Nephron (organoid): ENCODE measurements around the gene IFI30.
A peak's percentile ranks its signal among the peaks of the same experiment; 100 is the strongest.

ENCODE experiments used
- H3K27ac Mint-ChIP-seq, 3 experiments: 2 replicates each; pipeline ENCODE4 v1.8.0; 2020; ENCODE audit warnings: mixed read lengths in 3 of 3, mild to moderate bottlenecking in 2 of 3, moderate library complexity in 1 of 3
- H3K27me3 Mint-ChIP-seq: 2 replicates; pipeline ENCODE4 v1.8.0; 2021; ENCODE audit warnings: low read depth, mild to moderate bottlenecking, moderate library complexity, mixed read lengths
- H3K36me3 Mint-ChIP-seq: 2 replicates; pipeline ENCODE4 v1.8.0; 2020; ENCODE audit warnings: low read depth, mixed read lengths
- H3K4me1 Mint-ChIP-seq: 2 replicates; pipeline ENCODE4 v1.8.0; 2020; ENCODE audit warnings: mixed read lengths
- H3K4me3 Mint-ChIP-seq, 3 experiments: 2 replicates each; pipeline ENCODE4 v1.8.0; 2020; ENCODE audit warnings: mild to moderate bottlenecking in 3 of 3, mixed read lengths in 3 of 3, moderate library complexity in 2 of 3
- H3K9me3 Mint-ChIP-seq: 2 replicates; pipeline ENCODE4 v1.8.0; 2020; ENCODE audit warnings: mixed read lengths
- TF ChIP-seq, protein P1 (sequence below), 3 experiments: fragments of 200-600 bp; sonication (generic); IDR thresholded peaks; one replicate each; pipeline ENCODE4 v1.5.0; 2021; ENCODE audit warnings: antibody characterized with exemption in 3 of 3; ENCODE audit not compliant: unreplicated experiment in 3 of 3

Gene IFI30

DNA sequence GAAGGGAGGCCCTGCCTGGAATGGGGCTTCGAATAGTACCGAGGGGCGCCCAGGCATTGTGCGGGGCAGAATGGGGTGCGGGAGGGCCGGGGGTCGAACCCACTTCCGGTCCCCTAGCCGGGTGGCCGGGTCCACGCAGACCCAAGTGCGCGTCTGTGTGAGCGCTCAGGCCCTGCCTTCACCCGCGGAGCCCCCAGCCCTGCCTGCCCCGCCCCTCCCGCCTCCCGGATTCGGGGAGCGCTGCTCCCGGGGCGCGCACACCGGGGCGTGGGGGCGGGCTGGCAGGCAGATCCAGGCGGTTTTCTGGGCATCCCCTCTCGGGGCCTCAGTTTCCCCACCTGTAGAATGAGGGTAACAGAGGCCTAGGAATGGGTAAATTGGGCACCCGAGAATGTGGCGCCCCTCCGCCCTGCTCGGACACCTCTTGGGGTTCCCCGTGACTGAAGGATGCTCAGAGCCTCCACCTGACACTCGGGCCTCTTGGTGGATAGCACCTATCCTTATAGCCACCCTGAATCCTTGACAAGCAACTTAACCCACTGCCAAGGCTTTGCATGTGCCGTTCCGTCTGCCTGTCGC is 20.0 kb upstream of the IFI30 start:
- peak overlapping the region; percentile 87 to 91 (median 91) for H3K4me3 Mint-ChIP-seq
- TF ChIP-seq, protein P1, sequence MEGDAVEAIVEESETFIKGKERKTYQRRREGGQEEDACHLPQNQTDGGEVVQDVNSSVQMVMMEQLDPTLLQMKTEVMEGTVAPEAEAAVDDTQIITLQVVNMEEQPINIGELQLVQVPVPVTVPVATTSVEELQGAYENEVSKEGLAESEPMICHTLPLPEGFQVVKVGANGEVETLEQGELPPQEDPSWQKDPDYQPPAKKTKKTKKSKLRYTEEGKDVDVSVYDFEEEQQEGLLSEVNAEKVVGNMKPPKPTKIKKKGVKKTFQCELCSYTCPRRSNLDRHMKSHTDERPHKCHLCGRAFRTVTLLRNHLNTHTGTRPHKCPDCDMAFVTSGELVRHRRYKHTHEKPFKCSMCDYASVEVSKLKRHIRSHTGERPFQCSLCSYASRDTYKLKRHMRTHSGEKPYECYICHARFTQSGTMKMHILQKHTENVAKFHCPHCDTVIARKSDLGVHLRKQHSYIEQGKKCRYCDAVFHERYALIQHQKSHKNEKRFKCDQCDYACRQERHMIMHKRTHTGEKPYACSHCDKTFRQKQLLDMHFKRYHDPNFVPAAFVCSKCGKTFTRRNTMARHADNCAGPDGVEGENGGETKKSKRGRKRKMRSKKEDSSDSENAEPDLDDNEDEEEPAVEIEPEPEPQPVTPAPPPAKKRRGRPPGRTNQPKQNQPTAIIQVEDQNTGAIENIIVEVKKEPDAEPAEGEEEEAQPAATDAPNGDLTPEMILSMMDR (IDR thresholded peaks at IDR 0.05; ENCODE audit: unreplicated experiment in 3 of 3) = no peak
- peaks cover 23% of the 10 kb centered on the region for H3K4me1 Mint-ChIP-seq
- H3K27me3 Mint-ChIP-seq = no peaks in the 10 kb centered on the region
- no peaks in the 10 kb centered on the region for H3K9me3 Mint-ChIP-seq
- H3K36me3 Mint-ChIP-seq = peaks cover 8% of the 10 kb centered on the region
- H3K27ac Mint-ChIP-seq = peak overlapping the region; percentile 73 to 84 (median 80)

DNA sequence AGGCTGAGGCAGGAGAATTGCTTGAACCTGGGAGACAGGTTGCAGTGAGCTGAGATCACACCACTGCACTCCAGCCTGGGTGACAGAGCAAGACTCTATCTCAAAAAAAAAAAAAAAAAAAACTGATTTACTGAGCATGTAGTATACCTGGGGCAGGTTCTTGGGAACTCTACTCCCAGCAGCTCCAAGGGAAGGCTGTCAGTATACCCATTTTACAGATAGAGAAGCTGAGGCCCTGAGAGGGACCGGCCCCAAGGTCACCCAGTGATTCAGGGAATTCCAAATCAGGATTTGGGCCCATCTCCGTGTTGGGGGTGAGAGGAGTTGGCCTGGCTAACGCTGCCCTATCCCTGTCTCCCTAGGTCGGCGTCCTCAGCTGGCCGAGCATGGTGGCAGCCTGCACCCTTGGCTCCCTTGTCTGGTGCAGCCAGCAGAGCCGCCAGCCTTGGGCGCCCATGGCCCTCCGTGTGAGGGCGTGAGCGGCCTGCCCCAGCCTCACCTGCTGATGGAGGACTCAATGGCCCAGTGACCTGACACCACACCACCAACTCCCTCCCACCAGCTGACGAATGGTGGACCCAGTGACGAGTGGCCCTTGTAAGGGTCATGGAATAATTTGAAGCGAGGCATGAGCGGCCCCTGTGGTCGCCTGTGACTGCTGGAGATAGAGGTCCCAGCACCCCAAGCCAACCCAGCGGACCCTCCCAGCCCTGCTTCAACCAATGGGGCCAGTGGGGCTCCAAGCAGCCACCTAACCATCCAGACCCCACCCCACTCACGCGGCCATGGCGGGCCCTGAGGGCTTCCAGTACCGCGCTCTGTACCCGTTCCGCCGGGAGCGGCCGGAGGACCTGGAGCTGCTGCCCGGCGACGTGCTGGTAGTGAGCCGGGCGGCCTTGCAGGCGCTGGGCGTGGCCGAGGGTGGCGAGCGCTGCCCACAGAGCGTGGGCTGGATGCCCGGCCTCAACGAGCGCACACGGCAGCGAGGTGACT is 18.2 kb upstream of the IFI30 start:
- TF ChIP-seq, protein P1 (IDR thresholded peaks at IDR 0.05; ENCODE audit: unreplicated experiment in 3 of 3) = no peak
- H3K27me3 Mint-ChIP-seq = no peaks in the 10 kb centered on the region
- peaks cover 10% of the 10 kb centered on the region for H3K36me3 Mint-ChIP-seq
- peak overlapping the region; percentile 60 to 87 (median 68) for H3K4me3 Mint-ChIP-seq
- H3K27ac Mint-ChIP-seq = no peak overlapping the region
- no peaks in the 10 kb centered on the region for H3K9me3 Mint-ChIP-seq
- H3K4me1 Mint-ChIP-seq = peaks cover 25% of the 10 kb centered on the region

DNA sequence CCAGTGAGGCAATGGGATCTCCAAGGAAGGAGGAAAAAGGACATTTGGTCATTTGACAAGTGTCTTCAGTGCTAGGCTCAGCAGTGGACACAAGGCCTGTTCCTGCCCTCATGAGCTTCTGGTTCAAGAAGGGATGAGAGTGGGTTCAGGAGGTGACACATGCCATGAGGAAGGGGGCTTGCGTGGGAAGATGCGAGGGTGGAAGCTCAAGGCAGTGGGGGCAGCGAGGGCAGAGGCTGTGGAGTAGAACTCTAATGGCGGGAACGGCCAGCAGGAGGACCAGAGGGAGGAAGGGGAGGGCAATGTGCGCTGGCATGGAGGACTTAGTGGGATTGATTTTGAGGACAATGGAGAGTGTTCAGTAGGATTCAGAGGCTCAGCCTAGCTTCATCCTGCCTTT is 17.3 kb upstream of the IFI30 start:
- Mint-ChIP-seq H3K4me1 (peaks cover 27% of the 10 kb centered on the region), H3K4me3 (peak overlapping the region; percentile 34 to 53 (median 39))

DNA sequence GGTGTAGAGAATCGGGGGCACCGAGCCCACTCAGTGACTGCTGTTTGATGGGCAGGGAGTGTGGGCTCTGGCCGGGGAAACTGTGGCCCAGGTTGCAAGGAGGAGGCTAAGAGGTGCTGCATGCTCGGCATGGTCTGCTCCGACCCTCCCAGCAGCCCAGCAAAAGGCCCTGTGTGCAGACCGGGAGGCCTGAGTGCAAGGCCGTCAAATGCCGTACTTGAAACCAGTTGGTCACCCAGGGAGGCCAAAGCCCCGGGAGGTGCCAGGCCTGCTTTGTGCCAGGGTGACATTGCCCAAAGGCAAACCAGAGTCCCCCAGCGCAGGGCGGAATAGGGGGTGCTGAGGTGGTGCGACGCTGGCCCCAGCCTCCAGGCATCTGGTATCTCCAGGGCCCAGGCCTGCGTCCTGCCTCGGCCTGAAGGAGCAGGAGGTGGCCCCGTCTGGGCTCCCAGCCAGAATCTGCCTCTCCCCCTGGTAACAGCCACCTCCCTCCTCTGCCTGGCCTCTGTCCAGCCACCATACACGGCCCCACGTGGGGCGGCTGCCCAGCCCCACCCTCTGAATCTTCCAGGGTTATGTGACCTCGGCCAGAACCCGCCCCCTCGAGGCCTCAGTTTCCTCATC is 16.7 kb upstream of the IFI30 start:
- Mint-ChIP-seq H3K4me1 (peaks cover 27% of the 10 kb centered on the region), H3K4me3 (peak overlapping the region in 2 of 3 experiments; percentile 31 to 34), H3K27ac (peak overlapping the region; percentile 73 to 86 (median 82)), H3K36me3 (peaks cover 11% of the 10 kb centered on the region), H3K9me3 (no peaks in the 10 kb centered on the region), H3K27me3 (no peaks in the 10 kb centered on the region)
- TF ChIP-seq, protein P1 (IDR thresholded peaks at IDR 0.05; ENCODE audit: unreplicated experiment in 3 of 3) = no peak

More for the DNA sequence above, 17.3 kb upstream of the IFI30 start:
- H3K9me3 Mint-ChIP-seq = no peaks in the 10 kb centered on the region
- no peaks in the 10 kb centered on the region for H3K27me3 Mint-ChIP-seq
- H3K27ac Mint-ChIP-seq = peak overlapping the region; percentile 73 to 86 (median 82)
- TF ChIP-seq, protein P1 (IDR thresholded peaks at IDR 0.05; ENCODE audit: unreplicated experiment in 3 of 3) = no peak
- H3K36me3 Mint-ChIP-seq = peaks cover 11% of the 10 kb centered on the region

DNA sequence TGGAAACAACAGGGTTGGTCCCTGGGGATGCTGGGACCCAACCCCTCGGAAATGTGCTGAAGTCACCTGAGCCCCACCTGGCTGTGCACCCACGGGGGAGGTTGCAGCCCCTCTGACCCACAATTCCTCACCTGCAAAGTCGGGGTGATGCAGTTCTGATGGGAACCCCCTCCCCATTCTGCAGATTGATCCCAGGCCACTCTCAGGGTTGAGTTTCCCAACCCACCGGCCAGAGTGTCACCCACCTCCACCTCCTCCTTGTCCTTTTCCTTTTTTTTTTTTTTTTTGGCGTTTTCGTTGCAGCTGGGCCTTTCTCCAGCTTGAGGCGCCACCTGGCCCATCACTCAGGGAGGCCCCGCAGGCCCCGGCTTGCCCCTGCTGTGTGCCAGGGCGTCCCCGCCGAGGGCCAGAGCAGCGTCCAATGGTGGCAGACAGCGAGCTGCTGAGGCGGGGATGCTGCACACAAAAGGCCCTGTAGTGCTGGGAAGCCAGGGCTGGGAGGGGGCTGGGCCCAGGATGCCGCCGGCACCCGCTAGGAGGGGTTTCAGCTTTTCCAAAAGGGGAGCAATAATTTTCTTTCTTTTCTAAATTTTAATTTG is 16.0 kb upstream of the IFI30 start:
- Mint-ChIP-seq H3K27ac (peak overlapping the region; percentile 73 to 86 (median 82)), H3K9me3 (no peaks in the 10 kb centered on the region), H3K27me3 (no peaks in the 10 kb centered on the region), H3K4me1 (peaks cover 21% of the 10 kb centered on the region), H3K4me3 (peak overlapping the region; percentile 31 to 46 (median 32)), H3K36me3 (peaks cover 11% of the 10 kb centered on the region)
- TF ChIP-seq, protein P1 (IDR thresholded peaks at IDR 0.05; ENCODE audit: unreplicated experiment in 3 of 3) = no peak
